GM19395 (cell line): ENCODE measurements around the gene SERPINB1.

Experiments used
- ATAC-seq: cut with Tn5 transposase; IDR thresholded peaks from one replicate; pipeline ENCODE4 v1.9.1; 2021; ENCODE audit warnings: mild to moderate bottlenecking, moderate library complexity; ENCODE audit not compliant: unreplicated experiment

Gene SERPINB1

DNA sequence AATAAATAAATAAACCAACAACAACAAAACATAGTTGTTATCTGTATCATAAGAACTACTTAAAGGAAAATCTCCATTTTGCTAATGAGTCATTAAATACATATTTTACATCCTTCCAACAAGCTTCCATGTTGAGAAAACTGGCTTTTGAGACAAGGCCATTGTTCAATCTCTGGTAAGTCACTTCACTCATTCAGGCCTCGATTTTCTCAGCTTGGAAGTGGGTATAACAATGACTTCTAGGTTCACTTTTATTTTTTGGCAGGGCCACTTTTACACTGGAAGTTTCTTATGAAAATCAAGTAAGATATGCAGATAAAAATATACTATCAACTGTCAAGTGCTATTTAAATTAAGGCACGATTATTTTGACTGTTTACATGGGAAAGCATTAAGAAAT lies 46.5 kb downstream of the SERPINB1 start:
- no peak for ATAC-seq

DNA sequence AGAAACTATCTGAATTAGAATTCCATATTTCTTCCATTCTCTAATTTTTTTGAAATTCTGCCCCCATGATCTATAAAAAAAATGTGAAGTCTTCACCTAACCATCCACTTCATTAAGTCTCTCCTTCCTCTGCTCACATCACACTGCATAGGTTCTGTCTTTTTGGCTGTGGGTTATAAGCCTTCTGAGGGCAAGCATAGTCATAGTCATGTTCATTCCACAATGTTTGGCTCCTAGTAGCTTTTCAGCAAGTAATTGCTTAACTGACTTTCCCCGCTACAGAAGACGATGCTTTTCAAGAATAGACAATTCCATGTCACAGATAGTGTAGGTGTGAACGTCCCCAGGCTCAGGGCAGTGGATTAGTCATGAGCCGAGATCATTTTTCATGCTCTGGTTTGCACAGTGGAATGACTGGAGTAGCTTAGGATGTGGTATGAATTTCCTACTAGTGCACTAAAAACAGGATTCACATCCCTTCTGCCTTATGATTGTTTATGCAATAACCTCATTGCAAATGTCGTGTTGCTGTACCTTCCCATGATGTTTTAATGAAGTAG lies 47.4 kb downstream of the SERPINB1 start:
- no peak for ATAC-seq

DNA sequence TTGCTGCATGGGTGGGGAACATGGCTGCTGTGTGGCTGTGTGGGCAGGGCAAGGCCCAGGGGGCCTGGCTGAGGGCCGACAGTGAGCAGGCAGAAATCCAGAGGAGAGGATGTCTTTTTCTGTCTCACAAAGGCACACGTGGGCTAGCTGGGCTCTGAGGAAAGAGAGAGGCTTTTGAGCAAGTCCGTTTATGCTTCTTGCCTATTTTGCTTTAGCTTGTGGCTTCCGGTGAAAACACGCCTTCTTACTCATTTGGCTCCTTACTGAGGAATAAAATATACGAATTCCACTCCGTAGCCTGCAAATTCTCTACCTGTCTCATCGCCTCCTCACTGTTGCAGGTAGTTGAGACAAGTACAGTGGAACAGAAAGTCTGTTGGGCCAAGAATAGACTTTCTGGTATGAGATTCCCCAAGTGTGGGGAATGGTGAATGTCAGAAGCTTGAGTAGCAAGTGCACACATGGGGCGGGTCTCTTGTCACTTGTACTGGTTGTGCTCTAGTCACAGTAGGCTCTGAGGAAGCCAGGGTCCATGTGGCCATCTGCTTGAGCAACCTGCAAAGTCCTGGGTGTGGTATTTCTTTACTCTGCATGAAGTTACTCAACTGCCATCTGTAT lies 48.0 kb downstream of the SERPINB1 start:
- no peak for ATAC-seq

DNA sequence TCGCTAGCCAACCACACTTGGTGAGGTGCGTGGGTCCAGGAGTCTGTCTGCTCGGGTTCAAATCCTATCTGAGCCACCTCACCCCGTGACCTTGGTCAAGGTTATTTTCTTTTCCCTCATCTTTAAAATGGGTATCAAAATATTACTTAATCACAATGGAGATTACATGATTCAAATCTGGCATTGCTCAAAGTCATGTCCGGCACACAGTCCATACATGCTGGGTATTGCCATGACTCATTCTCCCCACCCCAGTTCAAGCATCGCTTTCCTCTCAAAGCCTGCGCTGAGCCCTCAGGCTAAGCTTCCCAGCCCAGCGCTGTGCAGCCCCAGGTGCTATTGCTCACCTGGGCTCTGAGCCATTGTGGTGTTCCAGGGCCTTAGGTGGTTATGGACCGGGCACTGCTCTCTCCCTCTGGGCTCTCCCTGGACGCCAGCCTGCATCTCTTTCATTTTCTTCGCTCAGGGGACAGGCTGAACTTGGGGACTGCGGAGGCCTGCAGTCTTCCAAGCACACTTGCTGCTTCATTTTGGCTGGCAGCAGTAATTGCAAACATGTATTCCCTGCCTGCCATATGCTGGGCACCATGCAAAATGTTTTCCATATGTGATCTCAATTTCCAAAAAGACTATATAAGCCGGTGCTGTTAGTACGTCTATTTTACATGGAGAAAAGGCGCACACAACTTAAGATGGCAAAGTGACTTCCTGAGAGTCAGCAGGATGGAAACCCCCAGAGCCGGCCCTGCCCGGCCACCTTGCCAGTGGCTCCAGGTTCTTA lies 49.1 kb downstream of the SERPINB1 start:
- ATAC-seq = no peak

DNA sequence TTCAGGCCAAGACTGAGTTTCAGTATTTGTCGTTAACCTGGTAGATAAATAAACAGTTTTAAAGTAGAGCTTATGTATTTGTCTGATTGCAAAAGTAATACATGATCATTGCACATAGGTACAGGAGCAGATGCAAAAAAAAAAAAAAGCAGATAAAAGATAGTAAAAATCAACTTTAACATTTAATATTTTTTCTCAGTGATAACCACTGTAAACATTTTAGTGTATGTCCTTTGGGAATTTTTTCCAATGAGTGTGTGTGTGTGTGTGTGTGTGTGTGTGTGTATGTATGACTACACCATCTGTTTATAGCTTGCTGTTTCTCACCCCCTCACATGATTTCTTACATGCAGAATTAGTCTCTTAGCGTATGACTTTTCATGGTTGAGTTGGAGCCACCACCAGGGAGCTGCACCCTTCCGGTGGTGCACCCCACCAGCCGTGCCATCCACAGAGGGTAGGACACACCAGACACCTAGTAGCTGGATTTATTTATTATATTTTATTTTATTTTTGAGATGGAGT lies 50.2 kb downstream of the SERPINB1 start:
- ATAC-seq = no peak

DNA sequence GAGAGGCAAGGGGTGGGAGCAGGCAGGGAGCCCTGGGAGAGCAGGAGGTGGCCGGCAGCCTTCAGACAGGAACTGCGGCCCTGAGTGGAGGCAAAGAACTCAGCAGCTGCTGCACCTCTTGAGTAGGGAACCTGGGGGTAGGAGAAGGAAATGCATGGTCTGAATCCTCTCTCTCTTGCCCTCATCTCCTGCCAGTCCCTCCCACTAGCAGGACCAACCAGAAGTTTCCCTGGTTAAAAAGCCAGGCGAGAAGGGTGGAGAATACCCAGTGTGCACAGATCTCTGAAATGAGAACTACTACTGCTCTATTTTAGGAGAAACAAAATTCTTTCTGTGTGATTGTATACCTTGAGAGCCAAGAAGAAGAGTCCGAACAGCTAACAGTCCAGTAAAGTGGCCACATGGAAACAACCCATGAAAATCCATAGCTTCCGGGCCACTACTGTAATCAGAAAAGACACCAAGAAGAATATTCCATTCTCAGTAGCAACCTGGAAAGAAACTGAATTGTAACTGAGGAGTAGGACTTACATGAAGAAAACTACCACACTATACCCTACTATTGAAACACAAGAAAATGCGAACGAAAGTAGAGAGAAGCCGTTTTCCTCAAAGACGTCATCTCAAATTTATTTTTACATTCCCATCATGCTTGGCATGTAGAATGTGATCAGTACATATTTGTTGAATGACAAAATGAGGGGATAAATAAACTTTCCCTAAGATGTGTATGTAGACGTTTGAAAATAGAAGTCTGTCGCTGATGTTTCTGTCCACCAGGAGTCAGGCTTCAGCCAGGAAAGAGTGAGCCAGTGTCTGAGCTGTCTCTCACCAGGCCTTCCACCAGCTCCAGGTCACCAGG lies 50.8 kb downstream of the SERPINB1 start:
- ATAC-seq = no peak

DNA sequence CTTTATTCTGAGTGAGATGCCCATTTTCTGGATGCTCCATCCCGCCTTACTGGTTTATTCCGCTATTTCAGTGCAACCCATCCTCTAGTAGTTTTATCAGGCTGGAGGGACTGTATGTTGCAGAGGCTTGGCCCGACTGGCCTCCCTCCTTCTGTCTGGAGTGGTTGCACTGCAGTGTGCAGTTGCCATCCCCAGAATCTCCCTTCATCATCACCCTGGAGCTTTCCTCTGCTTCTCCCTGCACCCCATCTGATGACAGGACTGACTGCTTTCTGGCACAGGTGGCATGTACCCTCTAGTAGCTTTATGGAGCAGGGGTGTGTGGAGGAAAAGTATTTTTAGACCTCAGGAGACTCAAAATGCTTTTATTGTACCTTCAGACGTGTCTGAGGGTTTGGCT lies 55.4 kb downstream of the SERPINB1 start:
- ATAC-seq = no peak

DNA sequence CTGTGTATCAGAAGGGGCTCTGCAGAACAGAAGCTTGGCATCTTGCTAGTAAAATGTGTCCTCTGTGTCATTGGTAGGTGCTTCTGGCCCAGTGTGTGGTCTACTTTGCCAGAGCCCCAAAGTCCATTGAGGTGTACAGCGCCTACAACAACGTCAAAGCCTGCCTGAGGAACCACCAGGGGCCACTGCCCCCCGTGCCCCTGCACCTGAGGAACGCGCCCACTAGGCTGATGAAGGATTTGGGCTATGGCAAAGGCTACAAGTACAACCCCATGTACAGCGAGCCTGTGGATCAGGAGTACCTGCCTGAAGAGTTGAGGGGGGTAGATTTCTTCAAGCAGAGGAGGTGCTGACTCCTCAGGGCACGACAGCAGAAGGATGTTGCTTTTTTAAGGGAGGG lies 56.7 kb downstream of the SERPINB1 start:
- ATAC-seq = no peak

DNA sequence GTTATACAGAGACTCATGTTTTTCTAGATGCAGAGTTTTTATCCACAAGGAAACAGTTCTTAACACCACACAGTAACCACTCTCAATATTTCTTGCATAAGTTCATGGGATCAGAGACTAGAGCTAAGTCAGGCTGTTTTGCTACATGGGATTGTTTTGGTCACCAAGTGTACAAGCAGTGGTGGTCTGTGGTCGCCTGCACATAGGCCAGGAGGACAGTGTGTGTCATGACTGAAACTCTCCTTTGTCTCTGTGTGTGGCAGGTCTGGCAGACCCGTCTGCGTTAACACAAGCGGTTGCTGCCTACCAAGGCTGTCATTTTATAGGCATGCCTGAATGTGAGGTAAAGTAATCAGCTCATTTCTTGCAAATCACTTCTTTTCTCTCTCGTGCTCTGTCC lies 57.6 kb downstream of the SERPINB1 start:
- ATAC-seq = no peak

DNA sequence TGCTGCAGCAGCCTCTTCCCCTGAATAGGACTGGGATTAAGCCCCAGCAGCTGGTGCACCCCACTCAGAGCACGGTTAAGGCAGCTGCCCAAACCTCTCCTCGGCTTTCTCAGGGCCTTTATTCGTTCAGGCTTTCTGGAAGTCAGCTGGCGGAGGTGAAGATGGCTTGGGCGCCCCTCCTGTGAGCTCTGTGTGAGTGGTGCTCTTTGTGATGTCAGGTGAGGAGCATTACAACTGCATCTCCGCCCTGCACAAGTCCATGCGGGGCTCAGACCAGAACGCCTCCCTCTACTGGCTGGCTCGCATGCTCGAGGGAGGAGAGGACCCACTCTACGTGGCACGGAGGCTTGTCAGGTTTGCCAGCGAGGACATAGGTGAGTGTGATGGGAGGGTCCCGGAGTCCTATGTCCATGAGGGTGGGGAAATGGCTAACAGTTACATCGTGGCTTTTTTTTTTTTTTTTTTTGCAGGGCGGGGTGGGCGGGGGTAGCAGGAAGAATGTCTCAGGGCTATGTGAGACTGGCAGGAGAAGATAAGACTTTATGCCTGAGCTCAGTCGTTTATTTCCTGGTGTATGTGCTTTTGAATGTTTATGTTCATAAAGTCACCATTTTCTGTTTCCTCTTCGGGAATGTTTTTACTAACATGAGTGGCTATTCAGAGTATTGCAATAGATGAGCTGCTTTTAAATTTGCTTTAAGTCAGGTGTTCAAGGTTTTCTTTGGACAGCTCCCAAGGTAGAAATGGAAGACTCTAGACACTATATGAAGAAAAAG lies 58.3 kb downstream of the SERPINB1 start:
- no peak for ATAC-seq

DNA sequence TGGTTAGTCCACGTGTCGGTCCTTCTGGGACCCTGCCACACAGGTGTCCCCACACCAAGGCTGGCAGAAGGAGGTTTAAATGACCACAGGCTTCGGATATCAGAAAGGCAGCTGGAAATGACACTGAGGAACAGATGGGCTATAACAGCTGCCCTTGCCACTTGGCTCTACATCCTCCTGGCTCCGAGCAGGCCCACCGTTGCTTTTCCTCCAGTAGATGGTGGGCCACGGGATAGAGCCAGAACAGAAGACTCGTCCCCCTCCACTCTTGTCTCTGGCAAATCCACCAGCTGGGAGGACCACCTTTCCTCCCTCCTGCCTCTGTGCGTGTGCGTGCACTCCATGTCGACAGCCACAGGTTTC lies 58.9 kb downstream of the SERPINB1 start:
- ATAC-seq = no peak

DNA sequence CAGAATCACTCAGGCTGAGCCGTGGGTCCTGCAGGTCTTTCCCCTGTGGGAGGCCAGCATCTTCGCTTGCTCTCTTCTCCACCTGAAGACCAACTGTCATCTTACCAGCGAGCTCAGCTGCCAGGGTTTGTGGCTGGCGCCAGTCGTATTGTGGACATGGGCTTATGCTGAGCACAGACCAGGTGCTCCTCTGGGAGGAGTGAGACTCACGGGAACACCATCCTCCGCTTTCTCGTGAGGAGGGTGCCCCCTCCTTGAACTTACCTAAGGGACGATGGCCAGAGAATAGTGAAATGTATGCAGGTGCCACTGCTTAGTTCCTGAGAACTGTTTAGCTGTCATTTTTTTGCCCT lies 59.3 kb downstream of the SERPINB1 start:
- no peak for ATAC-seq
